SK-N-SH treated with all-trans-retinoic acid at 6 μM for 48 hours (cell line): ENCODE measurements around the gene PRRG3.

ENCODE experiments used
- CREB5 ChIP-seq: fragments of 250-450 bp; sonication (Bioruptor Pico); IDR thresholded peaks from 2 replicates; pipeline ENCODE4 v1.5.1; 2020; ENCODE audit warnings: low read depth, mild to moderate bottlenecking, moderate library complexity
- SNAI2 ChIP-seq: fragments of 250-450 bp; sonication (Bioruptor Pico); IDR thresholded peaks from 2 replicates; pipeline ENCODE4 v1.5.0; 2020; ENCODE audit warnings: mild to moderate bottlenecking, moderate library complexity
- TOX ChIP-seq: fragments of 250-450 bp; sonication (Bioruptor Pico); IDR thresholded peaks from 2 replicates; pipeline ENCODE4 v1.8.0; 2021; ENCODE audit warnings: mild to moderate bottlenecking, moderate library complexity, borderline replicate concordance

- no peak for TF ChIP-seq CREB5 (CRISPR knock-in tag)
- no peak for TF ChIP-seq SNAI2 (CRISPR knock-in tag)
- no peak for TF ChIP-seq TOX (CRISPR knock-in tag)
Observed at GRCh38 chrX:151710457-151710856, 15.2 kb downstream of the PRRG3 start.
